ENCODE data around the gene GALNT17.

GALNT17 gene

GRCh38 chr7:71716690-71717089 is 584.7 kb downstream of the GALNT17 start:
- no peak for TF ChIP-seq CTCF (IDR thresholded peaks at IDR 0.05; ENCODE audit: borderline replicate concordance, control extremely low read depth, extremely low read depth, insufficient read depth, missing control alignments)
- in situ Hi-C loops (cut with MboI; ENCODE audit: low sequenced_read_pairs, unreplicated experiment): no loop called here
- no peak for DNase-seq (ENCODE audit: low spot score)

GRCh38 chr7:71718563-71718962 is 586.6 kb downstream of the GALNT17 start:
- TF ChIP-seq CTCF (IDR thresholded peaks at IDR 0.05; ENCODE audit: borderline replicate concordance, control extremely low read depth, extremely low read depth, insufficient read depth, missing control alignments): no peak
- in situ Hi-C loops (cut with MboI; ENCODE audit: low sequenced_read_pairs, unreplicated experiment): no loop called here
- DNase-seq (ENCODE audit: low spot score): no peak

GRCh38 chr7:71721742-71722141 is 589.8 kb downstream of the GALNT17 start:
- TF ChIP-seq CTCF (IDR thresholded peaks at IDR 0.05; ENCODE audit: borderline replicate concordance, control extremely low read depth, extremely low read depth, insufficient read depth, missing control alignments): no peak
- DNase-seq (ENCODE audit: low spot score): no peak
- in situ Hi-C loops (cut with MboI; ENCODE audit: low sequenced_read_pairs, unreplicated experiment): no loop called here

GRCh38 chr7:71723859-71724258 is 591.9 kb downstream of the GALNT17 start:
- no peak for TF ChIP-seq CTCF (IDR thresholded peaks at IDR 0.05; ENCODE audit: borderline replicate concordance, control extremely low read depth, extremely low read depth, insufficient read depth, missing control alignments)
- DNase-seq (ENCODE audit: low spot score): no peak
- in situ Hi-C loops (cut with MboI; ENCODE audit: low sequenced_read_pairs, unreplicated experiment): no loop called here

- TF ChIP-seq CTCF (IDR thresholded peaks at IDR 0.05; ENCODE audit: borderline replicate concordance, control extremely low read depth, extremely low read depth, insufficient read depth, missing control alignments): no peak
- in situ Hi-C loops (cut with MboI; ENCODE audit: low sequenced_read_pairs, unreplicated experiment): loop anchor here (25.0 kb wide), 1 partner anchor 890 kb away; no protein-coding TSS in a partner anchor
- DNase-seq (ENCODE audit: low spot score): no peak
These were observed 595.4 kb downstream of the GALNT17 start for GRCh38 chr7:71727347-71727746.

- in situ Hi-C loops (cut with MboI; ENCODE audit: low sequenced_read_pairs, unreplicated experiment): loop anchor here (25.0 kb wide), 1 partner anchor 894 kb away; no protein-coding TSS in a partner anchor
- no peak for TF ChIP-seq CTCF (IDR thresholded peaks at IDR 0.05; ENCODE audit: borderline replicate concordance, control extremely low read depth, extremely low read depth, insufficient read depth, missing control alignments)
These were observed 599.8 kb downstream of the GALNT17 start for GRCh38 chr7:71731740-71732139.

More at GRCh38 chr7:71731740-71732139, 599.8 kb downstream of the GALNT17 start:
- DNase-seq (ENCODE audit: low spot score): no peak
